Mucosa of stomach (tissue), 1 donor: ENCODE data around the gene TECPR1.

Source experiments
- H3K27me3 ChIP-seq: one replicate; pipeline ENCODE4 v1.7.0; 2013; ENCODE audit warnings: mild to moderate bottlenecking, low read length; ENCODE audit not compliant: control insufficient read depth, insufficient read depth
- H3K36me3 ChIP-seq: one replicate; pipeline ENCODE4 v1.7.0; 2013; ENCODE audit warnings: low read length; ENCODE audit not compliant: control insufficient read depth, insufficient read depth
- H3K4me1 ChIP-seq: one replicate; pipeline ENCODE4 v1.7.0; 2013; ENCODE audit warnings: mild to moderate bottlenecking, low read length; ENCODE audit not compliant: control insufficient read depth, insufficient read depth
- H3K4me3 ChIP-seq: one replicate; pipeline ENCODE4 v1.7.0; 2013; ENCODE audit warnings: low read length
- H3K9ac ChIP-seq: one replicate; pipeline ENCODE4 v1.7.0; 2013; ENCODE audit warnings: mild to moderate bottlenecking, low read length, moderate library complexity
- H3K9me3 ChIP-seq: one replicate; pipeline ENCODE4 v1.7.0; 2013; ENCODE audit warnings: mild to moderate bottlenecking, low read length, moderate library complexity; ENCODE audit not compliant: control insufficient read depth
- donor health status: Pancreatic carcinoma.

The TECPR1 gene

DNA sequence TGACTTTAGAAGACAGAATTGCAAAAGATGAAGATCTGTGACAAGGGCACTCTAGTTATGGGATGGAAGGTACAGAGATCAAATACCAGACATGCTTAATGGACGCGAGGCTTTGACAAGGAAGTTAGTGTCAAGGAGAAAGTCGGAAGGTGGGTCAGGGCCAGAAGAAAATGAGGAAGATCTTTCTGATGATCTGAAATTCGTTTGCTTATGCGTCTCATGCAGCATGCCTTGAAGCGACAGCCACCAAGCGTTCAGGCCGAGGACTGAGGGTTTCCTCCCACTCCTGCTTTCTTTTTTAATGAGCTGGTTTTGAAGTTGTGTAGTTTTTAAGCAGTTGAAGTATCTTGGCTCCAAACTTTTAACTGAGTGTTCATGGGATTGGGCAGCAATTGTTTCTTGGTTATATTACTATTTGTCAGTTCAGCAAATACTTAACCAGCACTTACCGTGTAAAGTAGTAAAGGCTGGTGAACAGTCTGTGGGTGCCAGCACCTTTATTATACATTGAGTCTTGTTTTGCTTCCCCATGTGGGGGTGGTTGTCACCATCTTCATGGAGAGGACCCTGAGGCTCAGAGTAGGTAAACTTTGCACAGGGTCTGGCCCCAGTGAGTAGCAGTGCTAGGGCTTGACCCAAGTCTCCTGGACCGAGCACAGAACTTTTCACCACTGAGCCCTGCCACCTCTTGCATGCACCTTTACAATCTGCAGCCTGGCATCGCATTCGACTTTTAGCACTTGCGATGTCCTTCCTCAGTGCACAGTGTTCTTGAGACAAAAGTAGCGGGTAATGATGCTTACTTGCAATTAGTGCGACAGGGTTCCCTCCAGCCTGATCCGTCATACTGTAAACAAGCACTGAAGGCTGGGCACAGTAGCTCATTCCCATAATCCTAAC is 55.1 kb downstream of the TECPR1 start:
- Histone ChIP-seq H3K27me3 (no peaks in the 10 kb centered on the region), H3K36me3 (peaks cover 12% of the 10 kb centered on the region), H3K4me3 (no peak overlapping the region), H3K9me3 (no peaks in the 10 kb centered on the region), H3K4me1 (peaks cover 3% of the 10 kb centered on the region), H3K9ac (no peak overlapping the region)

DNA sequence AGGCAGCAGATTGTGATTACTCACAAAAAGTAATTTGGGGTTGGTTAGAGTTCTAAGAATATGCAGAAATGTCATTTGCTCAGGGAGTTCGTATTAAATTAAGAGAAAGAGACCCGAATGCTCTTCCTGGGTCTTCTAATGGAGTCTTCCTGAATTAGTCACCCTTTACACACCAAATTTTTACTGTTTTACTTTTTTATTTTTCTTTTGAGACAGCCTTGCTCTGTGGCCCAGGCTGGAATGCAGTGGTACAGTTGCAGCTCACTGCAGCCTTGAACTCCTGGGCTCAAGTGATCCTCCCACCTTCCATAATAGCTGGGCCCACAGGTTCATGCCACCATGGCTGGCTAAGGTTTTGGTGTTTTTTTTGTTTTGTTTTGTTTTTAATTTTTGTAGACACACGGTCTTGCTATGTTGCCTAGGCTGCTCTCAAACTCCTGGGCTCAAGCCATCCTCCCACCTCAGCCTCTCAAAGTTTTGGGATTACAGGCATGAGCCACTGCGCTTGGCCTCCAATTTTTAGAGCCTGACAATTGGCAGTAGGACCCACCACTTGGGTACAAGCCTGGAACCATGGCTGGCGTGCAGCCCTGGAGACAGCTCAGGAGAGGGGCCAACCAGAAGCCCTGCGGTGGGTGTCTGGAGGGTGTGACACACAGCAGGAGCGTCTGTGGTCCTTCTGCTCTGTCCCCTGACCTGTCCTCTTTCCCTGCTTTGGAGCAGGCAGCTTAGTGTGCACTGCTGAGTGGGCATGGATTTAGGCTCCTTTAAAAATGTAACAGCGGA is 57.2 kb downstream of the TECPR1 start:
- Histone ChIP-seq H3K4me3 (no peak overlapping the region), H3K9me3 (no peaks in the 10 kb centered on the region), H3K27me3 (no peaks in the 10 kb centered on the region), H3K4me1 (peaks cover 3% of the 10 kb centered on the region), H3K9ac (no peak overlapping the region), H3K36me3 (peaks cover 12% of the 10 kb centered on the region)

DNA sequence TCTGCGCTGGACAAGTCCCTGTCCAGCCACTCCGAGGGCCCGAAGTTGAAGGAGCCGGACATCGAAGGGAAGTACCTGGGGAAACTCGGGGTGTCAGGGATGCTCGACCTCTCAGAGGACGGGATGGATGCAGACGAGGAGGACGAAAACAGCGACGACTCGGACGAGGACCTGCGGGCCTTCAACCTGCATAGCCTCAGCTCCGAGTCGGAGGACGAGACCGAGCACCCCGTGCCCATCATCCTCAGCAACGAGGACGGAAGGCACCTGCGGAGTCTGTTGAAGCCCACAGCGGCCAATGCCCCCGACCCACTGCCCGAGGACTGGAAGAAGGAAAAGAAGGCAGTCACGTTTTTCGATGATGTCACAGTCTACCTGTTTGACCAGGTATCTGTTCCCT is 57.8 kb downstream of the TECPR1 start:
- H3K4me1 ChIP-seq, result peaks cover 3% of the 10 kb centered on the region
- H3K9me3 ChIP-seq, result no peaks in the 10 kb centered on the region
- peaks cover 16% of the 10 kb centered on the region for H3K36me3 ChIP-seq
- no peaks in the 10 kb centered on the region for H3K27me3 ChIP-seq
- no peak overlapping the region for H3K9ac ChIP-seq
- H3K4me3 ChIP-seq, result no peak overlapping the region

DNA sequence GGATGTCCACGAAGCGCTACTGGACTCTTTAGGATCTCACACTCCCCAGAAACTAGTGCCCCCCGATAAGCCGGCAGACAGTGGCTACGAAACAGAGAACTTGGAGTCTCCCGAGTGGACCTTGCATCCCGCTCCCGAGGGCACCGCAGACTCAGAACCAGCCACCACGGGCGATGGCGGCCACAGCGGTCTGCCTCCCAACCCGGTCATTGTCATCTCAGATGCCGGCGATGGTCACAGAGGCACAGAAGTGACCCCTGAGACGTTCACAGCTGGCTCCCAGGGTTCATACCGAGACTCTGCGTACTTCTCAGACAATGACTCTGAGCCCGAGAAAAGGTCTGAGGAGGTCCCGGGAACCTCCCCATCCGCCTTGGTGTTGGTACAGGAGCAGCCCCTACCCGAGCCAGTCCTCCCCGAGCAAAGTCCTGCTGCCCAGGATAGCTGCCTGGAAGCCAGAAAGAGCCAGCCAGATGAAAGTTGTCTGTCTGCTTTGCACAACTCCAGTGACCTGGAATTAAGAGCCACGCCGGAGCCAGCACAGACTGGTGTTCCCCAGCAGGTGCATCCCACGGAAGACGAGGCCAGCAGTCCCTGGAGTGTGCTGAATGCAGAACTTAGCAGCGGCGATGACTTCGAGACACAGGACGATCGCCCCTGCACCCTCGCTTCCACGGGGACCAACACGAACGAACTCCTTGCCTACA is 58.4 kb downstream of the TECPR1 start:
- Histone ChIP-seq H3K36me3 (peaks cover 16% of the 10 kb centered on the region), H3K4me1 (peaks cover 3% of the 10 kb centered on the region), H3K9ac (no peak overlapping the region), H3K27me3 (no peaks in the 10 kb centered on the region), H3K9me3 (no peaks in the 10 kb centered on the region), H3K4me3 (no peak overlapping the region)

DNA sequence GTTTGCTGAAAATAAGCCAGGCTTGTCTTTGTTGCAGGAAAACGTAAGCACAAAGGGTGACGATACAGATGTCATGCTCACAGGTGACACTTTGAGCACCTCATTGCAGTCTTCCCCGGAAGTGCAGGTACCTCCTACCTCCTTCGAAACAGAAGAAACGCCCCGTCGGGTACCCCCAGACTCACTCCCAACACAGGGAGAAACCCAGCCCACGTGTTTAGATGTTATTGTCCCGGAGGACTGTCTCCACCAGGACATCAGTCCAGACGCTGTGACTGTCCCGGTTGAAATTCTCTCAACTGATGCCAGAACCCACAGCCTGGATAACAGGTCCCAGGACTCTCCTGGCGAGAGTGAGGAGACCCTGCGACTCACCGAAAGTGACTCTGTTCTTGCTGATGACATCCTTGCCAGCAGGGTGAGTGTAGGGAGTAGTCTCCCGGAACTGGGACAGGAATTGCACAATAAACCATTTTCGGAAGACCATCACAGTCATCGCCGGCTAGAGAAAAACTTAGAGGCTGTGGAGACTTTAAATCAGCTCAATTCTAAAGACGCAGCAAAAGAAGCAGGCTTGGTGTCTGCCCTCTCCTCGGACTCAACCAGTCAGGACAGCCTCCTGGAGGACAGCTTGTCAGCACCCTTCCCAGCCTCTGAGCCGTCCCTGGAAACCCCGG is 59.1 kb downstream of the TECPR1 start:
- H3K36me3 ChIP-seq, result peaks cover 16% of the 10 kb centered on the region
- H3K4me3 ChIP-seq, result no peak overlapping the region
- H3K9me3 ChIP-seq, result no peaks in the 10 kb centered on the region
- no peak overlapping the region for H3K9ac ChIP-seq
- H3K4me1 ChIP-seq, result peaks cover 3% of the 10 kb centered on the region
- no peaks in the 10 kb centered on the region for H3K27me3 ChIP-seq

DNA sequence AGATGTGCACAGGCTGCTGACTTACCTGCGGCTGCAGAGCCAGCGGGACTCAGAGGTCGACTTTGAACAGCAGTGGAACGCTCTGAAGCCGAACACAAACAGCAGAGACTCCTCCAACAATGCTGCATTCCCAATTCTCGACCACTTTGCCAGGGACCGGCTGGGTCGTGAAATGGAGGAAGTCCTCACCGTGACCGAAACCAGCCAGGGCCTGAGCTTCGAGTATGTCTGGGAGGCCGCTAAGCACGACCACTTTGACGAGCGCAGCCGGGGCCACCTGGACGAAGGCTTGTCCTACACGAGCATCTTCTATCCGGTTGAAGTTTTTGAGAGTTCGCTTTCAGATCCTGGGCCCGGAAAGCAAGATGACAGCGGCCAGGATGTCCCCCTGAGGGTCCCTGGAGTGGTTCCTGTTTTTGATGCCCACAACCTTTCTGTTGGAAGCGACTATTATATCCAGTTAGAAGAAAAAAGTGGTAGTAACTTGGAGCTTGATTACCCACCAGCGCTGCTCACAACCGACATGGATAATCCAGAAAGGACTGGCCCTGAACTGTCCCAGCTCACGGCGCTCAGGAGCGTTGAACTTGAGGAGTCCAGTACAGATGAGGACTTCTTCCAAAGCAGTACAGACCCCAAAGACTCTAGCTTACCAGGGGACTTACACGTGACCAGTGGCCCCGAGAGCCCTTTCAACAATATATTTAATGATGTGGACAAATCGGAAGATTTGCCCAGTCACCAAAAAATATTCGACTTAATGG is 60.2 kb downstream of the TECPR1 start:
- Histone ChIP-seq H3K9ac (no peak overlapping the region), H3K27me3 (no peaks in the 10 kb centered on the region), H3K9me3 (no peaks in the 10 kb centered on the region), H3K4me3 (no peak overlapping the region), H3K36me3 (peaks cover 16% of the 10 kb centered on the region), H3K4me1 (no peaks in the 10 kb centered on the region)

DNA sequence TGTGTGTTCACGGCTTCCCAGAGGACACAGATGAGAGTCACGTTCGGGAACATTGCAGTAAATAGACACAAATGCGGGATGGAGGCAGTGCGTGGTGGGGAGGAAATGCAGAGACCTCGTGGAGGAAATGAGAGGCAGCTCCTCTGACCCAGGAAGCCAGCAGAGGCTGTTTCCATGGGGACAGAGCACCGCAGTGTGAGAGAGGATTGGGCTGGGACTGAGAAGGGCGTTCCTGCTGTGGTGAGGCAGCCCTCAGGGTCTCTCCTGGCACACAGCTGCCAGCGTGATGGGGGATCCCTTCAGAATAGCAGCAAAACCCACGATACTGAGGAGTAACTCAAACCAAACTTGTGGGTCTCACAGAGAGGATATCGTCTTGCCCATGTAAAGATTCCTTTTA is 62.5 kb downstream of the TECPR1 start:
- Histone ChIP-seq H3K4me1 (no peaks in the 10 kb centered on the region), H3K27me3 (no peaks in the 10 kb centered on the region), H3K9me3 (no peaks in the 10 kb centered on the region), H3K36me3 (peaks cover 16% of the 10 kb centered on the region), H3K4me3 (no peak overlapping the region), H3K9ac (no peak overlapping the region)

DNA sequence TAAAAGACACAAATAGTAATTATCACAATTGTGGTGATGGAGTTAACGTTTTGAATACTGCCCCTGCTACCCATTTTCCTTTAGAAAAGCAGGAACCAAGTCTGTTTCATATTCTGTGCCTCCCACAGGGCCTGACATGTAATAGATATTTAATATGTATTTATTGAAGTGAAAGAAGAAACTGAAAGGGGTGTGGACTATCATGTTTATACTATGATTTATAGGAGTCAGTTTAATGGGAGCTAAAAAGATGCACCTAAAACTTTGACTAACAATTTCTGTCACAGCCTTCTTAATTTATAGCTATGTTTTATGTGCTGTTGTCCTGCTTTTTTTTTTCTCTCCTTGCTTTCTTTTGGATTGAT is 64.9 kb downstream of the TECPR1 start:
- H3K4me3 ChIP-seq, result no peak overlapping the region
- H3K9me3 ChIP-seq, result no peaks in the 10 kb centered on the region
- H3K9ac ChIP-seq, result no peak overlapping the region
- peaks cover 4% of the 10 kb centered on the region for H3K36me3 ChIP-seq
- no peaks in the 10 kb centered on the region for H3K4me1 ChIP-seq
- H3K27me3 ChIP-seq, result no peaks in the 10 kb centered on the region

DNA sequence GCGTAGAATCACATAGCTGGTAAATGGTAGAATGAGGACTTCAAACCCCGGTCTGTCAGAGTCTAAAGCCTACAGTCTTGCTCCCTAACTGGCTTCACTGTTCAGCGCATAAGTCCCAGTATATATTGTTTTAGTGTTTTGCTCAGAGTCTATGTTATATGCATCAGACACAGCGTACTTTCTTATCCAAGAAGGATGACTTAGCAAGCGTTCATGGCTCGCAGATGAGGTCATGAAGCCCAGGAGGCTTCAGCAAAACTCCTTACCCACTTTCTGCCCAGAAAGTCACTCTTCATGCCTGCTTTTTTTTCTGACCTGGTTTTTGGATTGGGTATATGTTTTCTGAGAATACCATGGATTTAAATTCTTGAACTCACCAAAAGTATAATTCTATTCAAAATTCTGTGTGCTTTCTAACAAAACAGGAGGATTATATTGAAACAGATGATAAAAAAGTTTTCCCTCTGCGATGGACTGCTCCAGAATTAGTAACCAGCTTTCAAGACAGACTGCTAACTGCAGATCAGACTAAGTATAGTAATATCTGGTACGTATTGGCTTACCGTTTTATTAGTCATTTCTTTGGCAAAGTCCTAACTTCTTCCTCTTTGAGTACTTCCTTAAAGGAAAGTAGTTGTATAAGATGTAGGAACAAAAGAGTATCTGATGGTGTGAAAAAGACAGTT is 65.4 kb downstream of the TECPR1 start:
- peaks cover 4% of the 10 kb centered on the region for H3K36me3 ChIP-seq
- H3K9ac ChIP-seq, result no peak overlapping the region
- no peaks in the 10 kb centered on the region for H3K9me3 ChIP-seq
- no peaks in the 10 kb centered on the region for H3K4me1 ChIP-seq
- no peaks in the 10 kb centered on the region for H3K27me3 ChIP-seq
- no peak overlapping the region for H3K4me3 ChIP-seq

DNA sequence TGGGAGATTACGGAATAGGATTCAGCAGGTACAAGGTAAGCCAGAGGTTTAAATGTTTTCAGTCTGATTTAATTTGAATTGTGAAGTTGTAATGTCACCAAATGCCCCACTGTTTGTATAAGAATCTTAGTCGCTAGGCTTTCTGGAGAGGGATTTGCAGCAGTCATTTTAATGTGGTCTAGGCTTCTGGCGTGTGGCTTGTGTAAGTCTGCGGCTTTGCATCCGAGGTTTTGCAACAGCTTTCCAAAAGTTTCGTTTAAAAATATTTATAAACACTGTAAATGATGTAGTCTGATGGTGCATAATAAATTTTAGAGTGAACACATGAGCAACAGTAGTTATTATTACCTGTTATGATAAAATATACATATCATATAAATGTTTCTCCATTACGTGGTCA is 66.9 kb downstream of the TECPR1 start:
- no peak overlapping the region for H3K9ac ChIP-seq
- no peaks in the 10 kb centered on the region for H3K27me3 ChIP-seq
- H3K9me3 ChIP-seq, result no peaks in the 10 kb centered on the region
- peaks cover 4% of the 10 kb centered on the region for H3K36me3 ChIP-seq
- H3K4me1 ChIP-seq, result no peaks in the 10 kb centered on the region
- no peak overlapping the region for H3K4me3 ChIP-seq

DNA sequence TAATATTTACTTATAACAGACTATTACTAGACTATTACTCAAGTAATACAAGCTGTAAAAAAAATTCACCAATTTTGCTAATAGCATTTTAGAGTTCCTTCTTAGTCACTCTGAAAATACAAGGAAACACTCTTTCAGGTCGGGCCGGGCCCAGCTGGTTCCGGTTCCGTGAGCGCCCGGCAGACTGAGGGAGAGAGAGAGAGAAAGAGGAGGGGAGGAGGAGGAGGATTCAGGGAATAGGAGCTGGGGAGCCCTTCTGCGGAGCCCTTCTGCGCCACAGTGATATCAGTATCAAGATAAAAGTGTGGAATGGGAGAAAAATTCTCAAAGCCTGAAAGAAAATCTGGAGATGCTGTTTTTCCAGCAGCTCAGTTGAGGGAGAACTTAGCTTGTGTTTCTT is 71.3 kb downstream of the TECPR1 start:
- Histone ChIP-seq H3K9me3 (no peaks in the 10 kb centered on the region), H3K27me3 (no peaks in the 10 kb centered on the region), H3K4me3 (no peak overlapping the region), H3K9ac (no peak overlapping the region), H3K36me3 (no peaks in the 10 kb centered on the region), H3K4me1 (peaks cover 10% of the 10 kb centered on the region)
